IMR-90 (cell line): Measurements from ENCODE around the gene OXER1. TPM values are rescaled to one million over a fixed set of nuclear protein-coding genes. Genes with fewer than 3 reads are reported as not detected.

ENCODE experiments used
- CEBPB ChIP-seq: IDR thresholded peaks from 2 replicates; pipeline ENCODE4 v1.6.1; 2012; ENCODE audit warnings: low read depth, low read length, improper control_type of control experiment
- CHD1 ChIP-seq: IDR thresholded peaks from 2 replicates; pipeline ENCODE4 v1.6.1; 2012; ENCODE audit warnings: low read depth, low read length, improper control_type of control experiment
- RAD21 ChIP-seq: IDR thresholded peaks from 2 replicates; pipeline ENCODE4 v1.6.1; 2012; ENCODE audit warnings: low read length, improper control_type of control experiment
- RFX5 ChIP-seq: IDR thresholded peaks from 2 replicates; pipeline ENCODE4 v1.8.0; 2012; ENCODE audit warnings: low read depth, mild to moderate bottlenecking, low read length, moderate library complexity
- polyA plus RNA-seq, 3 experiments: library from polyadenylated mRNA; depleted of rRNA; stranded (reverse); fragments of >200 nt; gene quantifications; 2 replicates each; pipeline ENCODE4 v1.2.3, GENCODE V29; 2012; ENCODE audit warnings: low replicate concordance in 1 of 3
- total RNA-seq: library from RNA; depleted of rRNA; stranded (reverse); fragments of >200 nt; gene quantifications from 2 replicates; pipeline ENCODE4 v1.2.3, GENCODE V29; 2012
- TF ChIP-seq, protein P1 (sequence below): conservative IDR thresholded peaks from 2 replicates; pipeline ENCODE4 v1.5.1; 2012; ENCODE audit warnings: mild to moderate bottlenecking, low read depth, low read length, improper control_type of control experiment

OXER1 gene
- total and polyA plus RNA-seq, 2 of the 4 experiments (the other 2 are of a cell fraction) = not detected

DNA sequence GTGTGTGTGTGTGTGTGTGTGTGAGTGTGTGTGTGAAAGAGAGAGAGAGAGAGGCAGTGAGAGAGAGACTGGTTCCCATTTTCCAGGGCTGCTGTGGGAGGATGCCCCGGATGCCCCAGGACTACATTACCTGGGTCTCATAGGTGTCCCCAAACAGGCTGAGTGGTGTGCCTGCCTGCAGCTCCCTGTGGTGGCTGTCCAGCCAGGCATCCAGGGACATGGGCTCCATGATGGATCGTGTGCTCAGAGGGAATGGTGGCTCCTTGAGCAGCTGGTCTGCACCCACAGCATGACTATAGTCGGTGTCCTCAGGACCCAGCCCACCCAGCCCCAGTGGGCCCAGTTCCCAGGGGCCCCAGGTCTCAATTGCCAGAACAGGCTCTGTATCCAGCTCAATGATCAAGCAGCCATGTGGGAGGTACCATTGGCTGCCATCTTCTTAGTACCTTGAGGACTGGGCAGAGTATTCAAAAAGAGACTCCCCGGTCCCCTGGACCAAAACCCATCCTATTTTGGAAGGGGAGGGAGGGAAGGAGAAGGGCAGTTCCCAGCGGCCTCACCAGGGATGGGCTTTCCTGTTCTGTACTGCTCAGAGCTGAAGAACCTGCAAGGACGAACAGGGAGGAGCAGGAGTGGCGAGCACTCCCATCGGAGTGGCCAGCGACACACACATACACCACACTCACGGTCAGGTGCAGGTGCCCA is 5.8 kb upstream of the OXER1 start (continued):
- TF ChIP-seq, protein P1, sequence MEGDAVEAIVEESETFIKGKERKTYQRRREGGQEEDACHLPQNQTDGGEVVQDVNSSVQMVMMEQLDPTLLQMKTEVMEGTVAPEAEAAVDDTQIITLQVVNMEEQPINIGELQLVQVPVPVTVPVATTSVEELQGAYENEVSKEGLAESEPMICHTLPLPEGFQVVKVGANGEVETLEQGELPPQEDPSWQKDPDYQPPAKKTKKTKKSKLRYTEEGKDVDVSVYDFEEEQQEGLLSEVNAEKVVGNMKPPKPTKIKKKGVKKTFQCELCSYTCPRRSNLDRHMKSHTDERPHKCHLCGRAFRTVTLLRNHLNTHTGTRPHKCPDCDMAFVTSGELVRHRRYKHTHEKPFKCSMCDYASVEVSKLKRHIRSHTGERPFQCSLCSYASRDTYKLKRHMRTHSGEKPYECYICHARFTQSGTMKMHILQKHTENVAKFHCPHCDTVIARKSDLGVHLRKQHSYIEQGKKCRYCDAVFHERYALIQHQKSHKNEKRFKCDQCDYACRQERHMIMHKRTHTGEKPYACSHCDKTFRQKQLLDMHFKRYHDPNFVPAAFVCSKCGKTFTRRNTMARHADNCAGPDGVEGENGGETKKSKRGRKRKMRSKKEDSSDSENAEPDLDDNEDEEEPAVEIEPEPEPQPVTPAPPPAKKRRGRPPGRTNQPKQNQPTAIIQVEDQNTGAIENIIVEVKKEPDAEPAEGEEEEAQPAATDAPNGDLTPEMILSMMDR = no peak
- no peak for TF ChIP-seq CEBPB
- no peak for TF ChIP-seq CHD1
- no peak for TF ChIP-seq RFX5
- no peak for TF ChIP-seq RAD21
